Panc1 (cell line): Measurements from ENCODE around the gene PRR22.

Source experiments
- CTCF ChIP-seq: fragments of 450-650 bp; IDR thresholded peaks from 2 replicates; pipeline ENCODE4 v1.5.1; 2017; ENCODE audit warnings: mild to moderate bottlenecking
- POLR2AphosphoS5 ChIP-seq: IDR thresholded peaks from 2 replicates; pipeline ENCODE4 v1.6.1; 2012; ENCODE audit warnings: mild to moderate bottlenecking, low read depth, low read length, moderate library complexity
- REST ChIP-seq, 2 experiments: IDR thresholded peaks; 2 replicates each; pipeline ENCODE4 v1.6.1; 2011 to 2012; ENCODE audit warnings: low read depth in 2 of 2, control low read depth in 1 of 2, low read length in 1 of 2, mild to moderate bottlenecking in 1 of 2, moderate library complexity in 1 of 2; ENCODE audit not compliant: insufficient read depth in 1 of 2
- TCF7L2 ChIP-seq: IDR thresholded peaks from 2 replicates; pipeline ENCODE4 v1.6.1; 2011; ENCODE audit warnings: mild to moderate bottlenecking, low read depth, low read length, inconsistent platforms

GRCh38 chr19:5785423-5785822 lies 877 bp upstream of the PRR22 start:
- TF ChIP-seq CTCF (no peak), TCF7L2 (no peak), POLR2AphosphoS5 (no peak), REST (IDR thresholded peaks at IDR 0.05; ENCODE audit: insufficient read depth in 1 of 2, low read depth in 2 of 2, low read length in 1 of 2) (no peak)
